K562 (cell line): ENCODE measurements around the gene TFAP2A.

Experiments used
- EP300 ChIP-seq: IDR thresholded peaks from 2 replicates; pipeline ENCODE4 v1.6.1; 2012; ENCODE audit warnings: low read length, improper control_type of control experiment
- FOXA3 ChIP-seq, 2 experiments: fragments of 450-650 bp in 1 of 2; sonication (generic) in 1 of 2; formaldehyde crosslinking; IDR thresholded peaks in 1 of 2; conservative IDR thresholded peaks in 1 of 2; 2 replicates each; pipeline versions ENCODE4 v1.4.0 to v1.8.0; 2020 to 2022; ENCODE audit warnings: mild to moderate bottlenecking in 2 of 2, missing genetic modification reagents in 1 of 2
- GABPA ChIP-seq: fragments of 200-800 bp; sonication (Bioruptor generic); conservative IDR thresholded peaks from 2 replicates; pipeline ENCODE4 v1.6.1; 2016; ENCODE audit warnings: low read depth, missing genetic modification characterization, missing compliant biosample characterization
- MLLT1 ChIP-seq, 2 experiments: fragments of 450-650 bp; IDR thresholded peaks; 2 replicates each; pipeline ENCODE4 v1.6.1; 2016
- MLX ChIP-seq, 2 experiments: fragments of 450-650 bp in 1 of 2; sonication (generic) in 1 of 2; formaldehyde crosslinking; conservative IDR thresholded peaks; 2 replicates each; pipeline versions ENCODE4 v1.4.0 to v1.8.1; 2020 to 2022; ENCODE audit warnings: mild to moderate bottlenecking in 1 of 2, missing genetic modification reagents in 1 of 2
- POLR2A ChIP-seq: fragments of 450-650 bp; conservative IDR thresholded peaks from 2 replicates; pipeline ENCODE4 v1.6.1; 2016
- RAD21 ChIP-seq, 2 experiments: fragments of 250-450 bp in 1 of 2; fragments of 450-650 bp in 1 of 2; sonication (Bioruptor Pico) in 1 of 2; formaldehyde crosslinking in 1 of 2; IDR thresholded peaks in 1 of 2; conservative IDR thresholded peaks in 1 of 2; 2 replicates each; pipeline versions ENCODE4 v1.4.0 to v1.8.0; 2020 to 2022; ENCODE audit warnings: mild to moderate bottlenecking in 2 of 2, moderate library complexity in 1 of 2
- SIN3A ChIP-seq, 2 experiments: fragments of 150-350 bp in 1 of 2; IDR thresholded peaks; 2 replicates each; pipeline ENCODE4 v1.6.1; 2011 to 2016; ENCODE audit warnings: borderline replicate concordance in 2 of 2, low read depth in 2 of 2, low read length in 2 of 2, mild to moderate bottlenecking in 2 of 2, moderate library complexity in 2 of 2; ENCODE audit not compliant: control insufficient read depth in 1 of 2
- ZNF239 ChIP-seq: fragments of 250-450 bp; sonication (Bioruptor Pico); IDR thresholded peaks from 2 replicates; pipeline ENCODE4 v1.4.0; 2020; ENCODE audit warnings: mild to moderate bottlenecking
- ZNF766 ChIP-seq: fragments of 200-800 bp; sonication (Bioruptor generic); conservative IDR thresholded peaks from 2 replicates; pipeline ENCODE4 v1.6.1; 2016; ENCODE audit warnings: missing genetic modification characterization, missing compliant biosample characterization
- TF ChIP-seq, protein P1 (sequence below), 3 experiments: IDR thresholded peaks in 2 of 3; conservative IDR thresholded peaks in 1 of 3; 2 replicates each; pipeline ENCODE4 v1.5.1; 2011 to 2012; ENCODE audit warnings: low read length in 3 of 3, mild to moderate bottlenecking in 3 of 3, control low read depth in 2 of 3, improper control_type of control experiment in 1 of 3, inconsistent platforms in 1 of 3, low read depth in 1 of 3, mixed read lengths in 1 of 3, moderate library complexity in 1 of 3; ENCODE audit not compliant: insufficient read depth in 2 of 3

DNA sequence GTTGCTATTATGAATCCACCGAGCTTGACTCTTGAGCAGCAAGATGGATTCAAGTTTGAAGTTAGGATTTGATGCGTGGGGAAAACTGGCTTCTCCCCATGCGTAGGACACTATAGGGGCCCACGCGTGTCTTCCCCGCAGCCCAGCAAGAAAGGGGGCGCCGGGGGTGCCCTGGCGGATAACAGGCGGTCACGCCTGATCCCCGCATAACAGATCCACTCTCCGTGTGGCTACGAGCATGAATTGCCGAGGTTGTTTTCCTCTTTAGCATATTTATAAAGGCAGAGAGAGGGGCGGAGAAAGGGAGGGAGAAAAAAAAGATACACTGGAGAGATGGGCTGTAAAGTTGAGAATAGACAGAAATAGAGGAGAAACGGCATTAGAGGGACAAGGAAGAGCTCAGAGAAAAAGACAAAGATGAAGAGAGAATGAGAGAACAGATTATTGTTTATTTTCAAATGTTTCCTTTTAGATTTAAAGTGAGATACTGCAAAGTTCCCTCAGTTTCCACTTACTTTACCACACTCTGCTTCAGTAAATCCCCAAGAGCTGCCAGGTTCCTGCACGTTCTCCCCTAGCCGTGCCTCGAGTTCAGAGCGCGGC is 32.0 kb downstream of the TFAP2A start:
- TF ChIP-seq ZNF766 (CRISPR knock-in tag) = no peak
- no peak for TF ChIP-seq ZNF239 (CRISPR knock-in tag)
- no peak for TF ChIP-seq MLLT1 (IDR thresholded peaks at IDR 0.05)
- TF ChIP-seq POLR2A = no peak
- no peak for TF ChIP-seq EP300
- TF ChIP-seq FOXA3 (CRISPR knock-in tag; conservative IDR thresholded peaks at IDR 0.05 in 1 of 2, IDR thresholded peaks at IDR 0.05 in 1 of 2) = no peak
- no peak for TF ChIP-seq SIN3A (IDR thresholded peaks at IDR 0.05; ENCODE audit: borderline replicate concordance in 2 of 2, control insufficient read depth in 1 of 2, low read depth in 2 of 2, low read length in 2 of 2)
- TF ChIP-seq GABPA = no peak
- TF ChIP-seq RAD21 (CRISPR knock-in tag; conservative IDR thresholded peaks at IDR 0.05 in 1 of 2, IDR thresholded peaks at IDR 0.05 in 1 of 2) = no peak
- TF ChIP-seq, protein P1, sequence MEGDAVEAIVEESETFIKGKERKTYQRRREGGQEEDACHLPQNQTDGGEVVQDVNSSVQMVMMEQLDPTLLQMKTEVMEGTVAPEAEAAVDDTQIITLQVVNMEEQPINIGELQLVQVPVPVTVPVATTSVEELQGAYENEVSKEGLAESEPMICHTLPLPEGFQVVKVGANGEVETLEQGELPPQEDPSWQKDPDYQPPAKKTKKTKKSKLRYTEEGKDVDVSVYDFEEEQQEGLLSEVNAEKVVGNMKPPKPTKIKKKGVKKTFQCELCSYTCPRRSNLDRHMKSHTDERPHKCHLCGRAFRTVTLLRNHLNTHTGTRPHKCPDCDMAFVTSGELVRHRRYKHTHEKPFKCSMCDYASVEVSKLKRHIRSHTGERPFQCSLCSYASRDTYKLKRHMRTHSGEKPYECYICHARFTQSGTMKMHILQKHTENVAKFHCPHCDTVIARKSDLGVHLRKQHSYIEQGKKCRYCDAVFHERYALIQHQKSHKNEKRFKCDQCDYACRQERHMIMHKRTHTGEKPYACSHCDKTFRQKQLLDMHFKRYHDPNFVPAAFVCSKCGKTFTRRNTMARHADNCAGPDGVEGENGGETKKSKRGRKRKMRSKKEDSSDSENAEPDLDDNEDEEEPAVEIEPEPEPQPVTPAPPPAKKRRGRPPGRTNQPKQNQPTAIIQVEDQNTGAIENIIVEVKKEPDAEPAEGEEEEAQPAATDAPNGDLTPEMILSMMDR (IDR thresholded peaks at IDR 0.05 in 2 of 3, conservative IDR thresholded peaks at IDR 0.05 in 1 of 3; ENCODE audit: insufficient read depth in 2 of 3, low read depth in 1 of 3, low read length in 3 of 3) = no peak
- TF ChIP-seq MLX (CRISPR knock-in tag; conservative IDR thresholded peaks at IDR 0.05) = no peak
